Measurements from ENCODE around the gene TRIM6.

GRCh38 chr11:5581014-5581413 lies 15.4 kb upstream of the TRIM6 start:
- TF ChIP-seq SUZ12 (IDR thresholded peaks at IDR 0.05; ENCODE audit: extremely low read depth, insufficient read depth, insufficient read length): no peak
- no peak for TF ChIP-seq YY1 (IDR thresholded peaks at IDR 0.05; ENCODE audit: insufficient read depth, insufficient read length)
- no peak for TF ChIP-seq ZNF274 (IDR thresholded peaks at IDR 0.05; ENCODE audit: low read depth, low read length)
